ENCODE results near the gene PDIA5.

DNA sequence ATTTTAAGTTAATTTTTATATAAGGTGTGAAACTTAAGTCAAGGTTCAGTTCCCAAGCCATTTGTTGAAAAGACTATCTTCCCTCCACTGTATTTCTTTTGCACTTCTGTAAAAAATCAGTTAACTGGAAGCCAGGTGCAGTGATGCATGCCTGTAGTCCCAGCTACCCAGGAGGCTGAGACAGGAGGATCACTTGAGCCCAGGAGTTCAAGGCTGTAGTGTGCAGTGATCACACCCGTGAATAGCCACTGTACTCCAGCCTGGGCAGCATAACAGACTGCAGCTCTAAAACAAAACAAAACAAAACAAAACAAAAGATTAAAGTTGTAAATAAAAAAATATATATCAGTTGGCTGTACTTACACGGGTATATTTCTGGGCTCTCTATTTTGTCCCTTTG lies 101.8 kb downstream of the PDIA5 start:
- TF ChIP-seq RAD21 (IDR thresholded peaks at IDR 0.05) (no peak), SP1 (IDR thresholded peaks at IDR 0.05) (no peak), JUND (IDR thresholded peaks at IDR 0.05) (no peak), HNF4G (IDR thresholded peaks at IDR 0.05) (no peak), ATF3 (IDR thresholded peaks at IDR 0.05) (no peak), YY1 (IDR thresholded peaks at IDR 0.05) (no peak), HNF4A (conservative IDR thresholded peaks at IDR 0.05) (no peak), TAF1 (conservative IDR thresholded peaks at IDR 0.05) (no peak), NR2F2 (IDR thresholded peaks at IDR 0.05) (no peak), FOXA1 (IDR thresholded peaks at IDR 0.05) (no peak)
- TF ChIP-seq, protein P1, sequence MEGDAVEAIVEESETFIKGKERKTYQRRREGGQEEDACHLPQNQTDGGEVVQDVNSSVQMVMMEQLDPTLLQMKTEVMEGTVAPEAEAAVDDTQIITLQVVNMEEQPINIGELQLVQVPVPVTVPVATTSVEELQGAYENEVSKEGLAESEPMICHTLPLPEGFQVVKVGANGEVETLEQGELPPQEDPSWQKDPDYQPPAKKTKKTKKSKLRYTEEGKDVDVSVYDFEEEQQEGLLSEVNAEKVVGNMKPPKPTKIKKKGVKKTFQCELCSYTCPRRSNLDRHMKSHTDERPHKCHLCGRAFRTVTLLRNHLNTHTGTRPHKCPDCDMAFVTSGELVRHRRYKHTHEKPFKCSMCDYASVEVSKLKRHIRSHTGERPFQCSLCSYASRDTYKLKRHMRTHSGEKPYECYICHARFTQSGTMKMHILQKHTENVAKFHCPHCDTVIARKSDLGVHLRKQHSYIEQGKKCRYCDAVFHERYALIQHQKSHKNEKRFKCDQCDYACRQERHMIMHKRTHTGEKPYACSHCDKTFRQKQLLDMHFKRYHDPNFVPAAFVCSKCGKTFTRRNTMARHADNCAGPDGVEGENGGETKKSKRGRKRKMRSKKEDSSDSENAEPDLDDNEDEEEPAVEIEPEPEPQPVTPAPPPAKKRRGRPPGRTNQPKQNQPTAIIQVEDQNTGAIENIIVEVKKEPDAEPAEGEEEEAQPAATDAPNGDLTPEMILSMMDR (IDR thresholded peaks at IDR 0.05; ENCODE audit: low read depth, low read length, missing input control) = no peak
- TF ChIP-seq, protein P2, sequence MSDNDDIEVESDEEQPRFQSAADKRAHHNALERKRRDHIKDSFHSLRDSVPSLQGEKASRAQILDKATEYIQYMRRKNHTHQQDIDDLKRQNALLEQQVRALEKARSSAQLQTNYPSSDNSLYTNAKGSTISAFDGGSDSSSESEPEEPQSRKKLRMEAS (IDR thresholded peaks at IDR 0.05) = no peak
- TF ChIP-seq, protein P3, sequence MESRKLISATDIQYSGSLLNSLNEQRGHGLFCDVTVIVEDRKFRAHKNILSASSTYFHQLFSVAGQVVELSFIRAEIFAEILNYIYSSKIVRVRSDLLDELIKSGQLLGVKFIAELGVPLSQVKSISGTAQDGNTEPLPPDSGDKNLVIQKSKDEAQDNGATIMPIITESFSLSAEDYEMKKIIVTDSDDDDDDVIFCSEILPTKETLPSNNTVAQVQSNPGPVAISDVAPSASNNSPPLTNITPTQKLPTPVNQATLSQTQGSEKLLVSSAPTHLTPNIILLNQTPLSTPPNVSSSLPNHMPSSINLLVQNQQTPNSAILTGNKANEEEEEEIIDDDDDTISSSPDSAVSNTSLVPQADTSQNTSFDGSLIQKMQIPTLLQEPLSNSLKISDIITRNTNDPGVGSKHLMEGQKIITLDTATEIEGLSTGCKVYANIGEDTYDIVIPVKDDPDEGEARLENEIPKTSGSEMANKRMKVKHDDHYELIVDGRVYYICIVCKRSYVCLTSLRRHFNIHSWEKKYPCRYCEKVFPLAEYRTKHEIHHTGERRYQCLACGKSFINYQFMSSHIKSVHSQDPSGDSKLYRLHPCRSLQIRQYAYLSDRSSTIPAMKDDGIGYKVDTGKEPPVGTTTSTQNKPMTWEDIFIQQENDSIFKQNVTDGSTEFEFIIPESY (IDR thresholded peaks at IDR 0.05) = no peak
- TF ChIP-seq, protein P4, sequence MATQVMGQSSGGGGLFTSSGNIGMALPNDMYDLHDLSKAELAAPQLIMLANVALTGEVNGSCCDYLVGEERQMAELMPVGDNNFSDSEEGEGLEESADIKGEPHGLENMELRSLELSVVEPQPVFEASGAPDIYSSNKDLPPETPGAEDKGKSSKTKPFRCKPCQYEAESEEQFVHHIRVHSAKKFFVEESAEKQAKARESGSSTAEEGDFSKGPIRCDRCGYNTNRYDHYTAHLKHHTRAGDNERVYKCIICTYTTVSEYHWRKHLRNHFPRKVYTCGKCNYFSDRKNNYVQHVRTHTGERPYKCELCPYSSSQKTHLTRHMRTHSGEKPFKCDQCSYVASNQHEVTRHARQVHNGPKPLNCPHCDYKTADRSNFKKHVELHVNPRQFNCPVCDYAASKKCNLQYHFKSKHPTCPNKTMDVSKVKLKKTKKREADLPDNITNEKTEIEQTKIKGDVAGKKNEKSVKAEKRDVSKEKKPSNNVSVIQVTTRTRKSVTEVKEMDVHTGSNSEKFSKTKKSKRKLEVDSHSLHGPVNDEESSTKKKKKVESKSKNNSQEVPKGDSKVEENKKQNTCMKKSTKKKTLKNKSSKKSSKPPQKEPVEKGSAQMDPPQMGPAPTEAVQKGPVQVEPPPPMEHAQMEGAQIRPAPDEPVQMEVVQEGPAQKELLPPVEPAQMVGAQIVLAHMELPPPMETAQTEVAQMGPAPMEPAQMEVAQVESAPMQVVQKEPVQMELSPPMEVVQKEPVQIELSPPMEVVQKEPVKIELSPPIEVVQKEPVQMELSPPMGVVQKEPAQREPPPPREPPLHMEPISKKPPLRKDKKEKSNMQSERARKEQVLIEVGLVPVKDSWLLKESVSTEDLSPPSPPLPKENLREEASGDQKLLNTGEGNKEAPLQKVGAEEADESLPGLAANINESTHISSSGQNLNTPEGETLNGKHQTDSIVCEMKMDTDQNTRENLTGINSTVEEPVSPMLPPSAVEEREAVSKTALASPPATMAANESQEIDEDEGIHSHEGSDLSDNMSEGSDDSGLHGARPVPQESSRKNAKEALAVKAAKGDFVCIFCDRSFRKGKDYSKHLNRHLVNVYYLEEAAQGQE (IDR thresholded peaks at IDR 0.05) = no peak
